SK-N-DZ (cell line): ENCODE data around the gene PSD4.

ENCODE experiments used
- DNase-seq: peaks from one replicate; pipeline ENCODE4 v3.0.0-alpha.2; 2015; ENCODE audit warnings: low spot score

The PSD4 gene

DNA sequence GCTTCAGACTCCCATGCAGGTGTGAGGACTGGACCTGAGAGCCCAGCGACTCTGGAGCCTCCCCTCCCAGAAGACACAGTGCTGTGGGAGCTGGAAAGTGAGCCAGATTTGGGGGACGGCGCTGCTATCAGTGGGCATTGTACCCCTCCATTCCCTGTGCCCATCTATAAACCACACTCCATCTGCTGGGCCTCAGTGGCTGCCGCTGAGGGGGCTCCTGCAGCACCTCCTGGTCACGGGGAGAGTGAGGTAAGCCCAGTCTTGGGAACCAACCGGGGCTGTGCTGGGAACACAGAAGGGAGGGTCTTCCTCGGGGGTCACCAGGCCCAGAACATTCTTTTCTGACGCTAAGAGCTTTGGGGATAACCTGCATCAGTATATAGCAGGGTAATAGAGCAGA is 9.5 kb downstream of the PSD4 start:
- no peak for DNase-seq

- no peak for DNase-seq
These were observed 9.9 kb downstream of the PSD4 start for GRCh38 chr2:113183703-113184102.

- no peak for DNase-seq
These were observed 10.9 kb downstream of the PSD4 start for GRCh38 chr2:113184531-113185230.

- DNase-seq = no peak
These were observed 12.1 kb downstream of the PSD4 start for GRCh38 chr2:113185664-113186432.

- no peak for DNase-seq
These were observed 12.6 kb downstream of the PSD4 start for GRCh38 chr2:113186433-113186796.

- DNase-seq = no peak
These were observed 14.0 kb downstream of the PSD4 start for GRCh38 chr2:113187771-113188170.

DNA sequence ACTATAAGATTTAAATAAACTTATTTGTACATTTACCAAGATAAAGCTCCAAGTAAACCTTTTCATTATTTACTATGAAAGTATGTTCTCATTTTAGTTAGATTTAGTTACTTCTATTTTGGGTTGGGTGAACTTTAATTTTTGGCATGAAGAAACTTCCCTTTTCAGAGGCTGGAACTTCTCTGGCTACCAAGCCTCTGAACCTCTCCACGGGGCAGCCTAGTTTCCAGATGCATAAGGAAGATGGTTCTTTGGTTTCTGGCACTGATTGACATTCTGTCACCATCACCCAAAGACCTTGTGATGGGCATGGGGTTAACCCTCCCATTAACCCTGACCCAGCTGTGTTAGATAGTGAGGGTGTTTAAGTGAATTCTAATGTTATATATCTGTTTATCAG is 17.1 kb downstream of the PSD4 start:
- DNase-seq = no peak

DNA sequence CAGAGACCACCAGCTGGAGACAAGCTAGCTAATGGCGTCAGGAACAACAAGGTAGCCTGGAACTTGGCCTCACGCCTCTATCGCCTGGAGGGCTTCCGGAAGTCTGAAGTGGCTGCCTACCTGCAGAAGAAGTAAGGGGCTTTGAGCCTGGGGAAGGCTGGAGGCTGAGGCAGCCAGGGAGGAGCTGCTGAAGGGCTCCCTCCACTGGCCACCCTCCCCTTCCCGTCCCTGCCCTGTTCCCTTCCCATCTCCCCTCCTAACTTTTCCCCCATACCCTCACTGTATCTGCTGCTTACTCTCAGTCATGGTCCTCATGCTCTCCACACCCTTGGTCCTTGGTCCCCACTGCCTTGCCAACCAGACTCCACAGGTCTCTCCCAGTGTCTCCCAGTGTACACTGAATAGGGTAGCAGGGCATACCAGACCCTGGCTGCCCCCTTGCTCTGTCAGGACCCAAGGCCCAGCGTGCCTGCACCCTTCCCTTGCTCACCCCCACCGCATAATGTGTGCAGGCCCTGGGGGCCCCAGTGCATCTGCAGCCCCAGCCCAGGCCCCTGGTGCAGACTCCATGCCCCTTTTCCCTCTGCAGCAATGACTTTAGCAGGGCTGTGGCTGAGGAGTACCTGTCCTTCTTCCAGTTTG is 18.8 kb downstream of the PSD4 start:
- DNase-seq = no peak

DNA sequence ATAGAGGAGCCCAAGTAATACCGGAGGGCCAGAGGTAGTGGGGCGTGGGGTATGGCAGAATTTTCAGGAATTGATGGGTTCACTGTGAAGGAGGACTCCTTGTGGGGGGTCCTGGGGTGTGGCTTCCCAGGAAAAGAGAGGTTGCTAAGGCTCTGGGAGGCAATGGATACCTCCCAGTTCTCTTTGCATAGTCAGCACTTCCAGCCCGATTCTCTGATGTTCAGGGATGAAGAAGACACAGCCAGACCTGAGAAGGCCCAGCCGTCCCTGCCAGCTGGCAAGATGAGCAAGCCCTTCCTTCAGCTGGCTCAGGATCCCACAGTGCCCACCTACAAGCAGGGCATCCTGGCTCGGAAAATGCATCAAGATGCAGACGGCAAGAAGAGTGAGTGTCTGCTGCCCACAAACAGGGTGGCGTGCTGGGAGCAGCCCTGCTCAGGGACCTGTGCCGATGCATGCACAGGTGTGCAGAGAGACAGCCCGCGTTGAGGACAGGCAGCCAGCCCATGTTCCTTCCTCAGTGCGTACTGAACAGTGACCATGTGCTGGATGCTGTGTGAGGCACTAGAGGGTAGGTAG is 22.2 kb downstream of the PSD4 start:
- no peak for DNase-seq

GRCh38 chr2:113196839-113197238 is 23.1 kb downstream of the PSD4 start:
- no peak for DNase-seq

- DNase-seq = no peak
These were observed 23.7 kb downstream of the PSD4 start for GRCh38 chr2:113197347-113198047.

DNA sequence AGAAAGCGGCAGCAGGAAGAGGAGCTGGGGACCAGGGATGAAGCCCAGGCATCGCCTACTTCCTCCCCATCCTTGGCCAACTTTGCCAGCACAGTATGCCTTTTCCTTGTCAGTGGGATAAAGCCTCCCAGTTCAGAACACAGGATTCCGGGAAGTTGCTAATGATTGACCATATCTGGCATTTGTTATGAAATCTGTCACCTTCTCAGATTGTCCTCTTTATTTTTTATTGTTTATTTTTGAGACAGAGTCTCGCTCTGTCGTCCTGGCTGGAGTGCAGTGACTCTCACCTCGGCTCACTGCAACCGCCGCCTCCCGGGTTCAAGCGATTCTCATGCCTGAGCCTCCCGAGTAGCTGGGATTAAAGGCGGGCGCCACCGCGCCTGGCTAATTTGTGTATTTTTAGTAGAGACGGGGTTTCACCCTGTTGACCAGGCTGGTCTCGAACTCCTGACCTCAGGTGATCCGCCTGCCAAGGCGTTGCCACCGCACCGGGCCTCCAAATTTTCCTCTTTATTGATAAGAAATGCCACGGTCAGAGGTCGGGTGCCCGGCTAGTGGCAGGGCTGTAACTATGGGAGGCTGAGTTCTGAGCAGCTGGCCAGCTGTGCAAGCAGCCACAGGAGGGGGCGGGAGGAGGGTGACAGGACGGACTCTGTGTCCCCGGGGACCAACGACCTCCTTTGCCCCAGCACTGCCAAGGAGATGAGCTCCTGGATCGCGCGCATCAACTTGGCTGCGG is 24.4 kb downstream of the PSD4 start:
- no peak for DNase-seq

- peak; percentile 37 for DNase-seq
These were observed 25.2 kb downstream of the PSD4 start for GRCh38 chr2:113198790-113199612.

- no peak for DNase-seq
These were observed 26.5 kb downstream of the PSD4 start for GRCh38 chr2:113200236-113200635.

DNA sequence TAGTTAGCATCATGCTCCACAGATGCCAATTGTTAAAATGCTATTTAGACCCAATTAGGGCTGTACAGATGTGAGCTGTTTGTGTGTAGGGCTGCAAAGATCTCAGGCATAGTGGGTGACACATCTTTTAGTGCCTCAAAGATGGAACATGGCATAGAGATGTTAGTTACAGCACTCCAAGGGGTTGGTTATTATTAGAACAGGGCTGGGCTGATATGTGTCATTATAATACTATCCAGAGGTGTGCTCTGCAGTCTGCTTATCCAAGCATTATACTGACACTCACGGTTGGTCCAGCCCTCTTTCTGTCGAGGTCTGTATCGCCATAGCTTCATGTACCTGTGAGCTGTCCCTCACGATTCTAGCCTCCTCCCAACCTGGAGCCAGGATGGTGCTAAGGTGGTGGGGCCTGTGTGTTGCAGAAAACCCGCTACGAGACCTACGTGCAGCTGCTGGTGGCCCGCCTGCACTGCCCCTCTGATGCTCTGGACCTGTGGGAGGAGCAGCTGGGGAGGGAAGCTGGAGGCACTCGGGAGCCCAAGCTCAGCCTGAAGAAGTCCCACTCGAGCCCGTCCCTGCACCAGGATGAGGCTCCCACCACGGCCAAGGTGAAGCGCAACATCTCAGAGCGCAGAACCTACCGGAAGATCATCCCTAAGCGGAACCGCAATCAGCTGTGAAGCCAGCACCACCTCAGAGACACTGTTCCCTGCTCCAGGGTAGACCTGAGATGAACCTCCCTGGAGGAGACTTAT is 27.1 kb downstream of the PSD4 start:
- DNase-seq = no peak

DNA sequence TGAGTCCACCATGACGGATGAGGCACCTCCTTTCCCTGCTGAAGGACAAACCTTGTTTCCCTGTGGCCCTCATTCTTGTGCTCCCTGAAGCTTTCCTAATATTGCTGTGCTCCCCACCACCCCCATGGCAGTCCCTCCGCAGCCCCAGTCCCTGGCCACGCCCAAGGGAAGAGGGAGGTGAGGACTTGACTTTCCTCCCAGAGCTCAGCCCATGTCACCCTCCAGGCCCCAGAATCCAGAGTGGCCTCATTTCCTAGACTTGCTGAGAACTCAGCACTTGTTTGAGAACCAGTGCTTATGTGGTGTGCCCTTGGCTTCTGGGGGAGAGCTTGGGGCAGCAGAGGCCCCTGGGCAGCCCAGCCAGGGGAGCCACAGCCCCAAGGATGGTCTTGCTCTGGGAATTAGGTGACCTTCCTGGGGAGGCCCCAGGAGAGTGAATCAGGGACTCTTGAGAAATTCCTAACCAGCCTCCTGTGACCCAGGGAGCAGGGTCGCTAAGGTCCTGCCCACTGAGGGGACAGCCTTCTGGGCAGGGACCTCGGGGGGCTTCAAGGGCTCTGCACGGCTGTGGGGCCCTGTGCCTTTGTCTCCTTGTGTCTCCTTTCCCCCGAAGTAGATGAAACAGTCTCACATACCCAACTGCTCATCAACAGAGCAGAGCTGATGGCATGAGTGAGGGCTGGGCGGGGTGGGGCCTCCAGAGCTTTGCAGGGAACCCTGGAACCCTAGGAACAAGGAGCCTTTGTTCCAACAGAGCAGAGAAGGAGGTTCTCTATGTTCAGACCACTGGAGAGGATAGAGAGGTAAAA is 27.9 kb downstream of the PSD4 start:
- no peak for DNase-seq

DNA sequence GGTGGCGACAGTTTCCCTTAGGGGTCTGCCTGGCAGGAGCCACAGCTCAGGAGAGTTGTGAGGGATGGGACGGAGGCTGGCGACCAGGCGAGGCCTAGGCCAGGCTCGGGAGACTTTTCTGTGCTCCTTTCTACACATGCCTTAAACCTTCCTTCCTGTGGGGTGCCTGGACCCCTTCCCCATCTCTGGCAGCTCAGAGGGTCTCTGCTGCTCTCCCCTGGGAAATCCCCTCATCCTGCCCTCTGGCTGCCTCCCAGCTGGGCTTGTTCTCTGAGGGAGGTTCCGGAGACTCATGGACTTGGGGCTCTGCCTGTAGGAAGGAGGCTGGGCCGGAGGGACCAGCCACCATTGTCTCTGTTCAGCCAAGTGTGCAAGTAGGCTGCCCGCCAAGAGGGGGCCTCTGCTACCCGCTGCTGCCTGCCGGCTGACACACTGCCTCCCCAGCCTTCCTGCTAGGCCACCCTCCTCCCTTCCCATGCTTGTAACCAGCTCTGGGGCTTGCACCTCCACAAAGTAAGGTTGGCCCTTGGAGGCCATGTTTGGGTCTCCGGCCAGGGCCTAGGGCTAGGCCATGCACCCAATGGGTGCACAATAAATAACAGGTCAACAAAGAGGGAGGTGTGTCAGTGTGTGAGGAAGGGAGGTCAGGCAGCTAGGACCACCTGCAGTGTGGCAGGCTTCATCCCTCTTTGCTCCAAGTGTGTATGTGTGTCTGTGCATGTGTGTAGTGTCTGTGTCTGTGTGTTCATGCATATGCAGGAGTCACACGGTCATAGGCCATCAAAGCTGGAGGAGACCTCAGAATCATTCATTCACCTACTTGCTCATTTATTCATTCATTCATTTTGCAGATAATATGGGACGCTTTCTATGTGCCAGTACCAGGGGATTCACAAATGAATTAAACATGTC is 28.8 kb downstream of the PSD4 start:
- no peak for DNase-seq

DNA sequence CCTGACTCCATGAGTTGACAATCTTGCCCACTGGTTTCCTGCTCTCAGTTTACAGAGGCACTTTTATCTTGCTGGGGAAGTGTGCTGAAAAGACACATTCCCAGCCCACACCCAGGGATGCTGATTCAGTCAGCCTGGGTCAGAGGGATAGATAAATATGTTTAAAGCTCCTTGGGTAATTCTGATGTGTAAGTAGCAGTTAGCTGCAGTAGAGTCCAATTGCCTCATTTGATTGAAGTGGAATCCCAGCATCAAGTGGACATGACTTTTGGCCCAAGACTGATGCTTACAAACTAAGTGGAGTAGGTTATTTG is 29.4 kb downstream of the PSD4 start:
- DNase-seq = no peak
